IPS-20b (cell line): Measurements from ENCODE around the gene IGFBP1.

Source experiments
- H3K27ac ChIP-seq: one replicate; pipeline ENCODE4 v1.5.1; 2013; ENCODE audit warnings: low read length
- H3K27me3 ChIP-seq: 2 replicates; pipeline ENCODE4 v1.6.1; 2013; ENCODE audit warnings: mild to moderate bottlenecking, low read length, inconsistent platforms; ENCODE audit not compliant: insufficient read depth
- H3K36me3 ChIP-seq: 2 replicates; pipeline ENCODE4 v1.6.1; 2013; ENCODE audit warnings: low read depth, mild to moderate bottlenecking, inconsistent platforms, low read length, moderate library complexity; ENCODE audit not compliant: insufficient read depth
- H3K4me1 ChIP-seq: 2 replicates; pipeline ENCODE4 v1.6.1; 2013; ENCODE audit warnings: mild to moderate bottlenecking, control low read depth, inconsistent platforms, low read length, moderate library complexity; ENCODE audit not compliant: insufficient read depth
- H3K4me3 ChIP-seq: 2 replicates; pipeline ENCODE4 v1.5.1; 2013; ENCODE audit warnings: mild to moderate bottlenecking, low read length, inconsistent platforms
- H3K9ac ChIP-seq: 2 replicates; pipeline ENCODE4 v1.6.1; 2013; ENCODE audit warnings: low read depth, mild to moderate bottlenecking, inconsistent platforms, low read length, moderate library complexity
- H3K9me3 ChIP-seq: 2 replicates; pipeline ENCODE4 v1.6.1; 2013; ENCODE audit warnings: mild to moderate bottlenecking, low read depth, low read length, inconsistent platforms; ENCODE audit not compliant: insufficient read depth

IGFBP1 gene

DNA sequence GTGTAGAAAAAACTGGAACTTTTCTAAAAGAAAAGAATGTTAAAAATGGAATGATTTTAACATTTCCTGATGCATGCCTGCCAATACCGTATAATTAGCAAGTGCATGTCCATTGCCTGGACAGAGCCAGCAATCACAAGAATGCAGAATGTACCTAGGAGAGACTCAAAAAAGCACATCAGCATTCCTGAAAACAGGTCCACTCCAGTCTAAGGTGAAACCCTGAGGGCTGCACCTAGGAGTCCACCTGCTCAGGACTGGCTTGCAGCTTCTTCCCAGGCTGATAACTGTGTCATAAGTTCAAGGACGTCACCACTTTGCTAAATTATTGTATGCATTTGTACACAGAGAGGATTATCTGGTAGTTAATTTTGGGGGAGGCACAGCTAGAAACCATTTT is 20.8 kb upstream of the IGFBP1 start:
- Histone ChIP-seq H3K4me3 (no peak overlapping the region), H3K27me3 (no peaks in the 10 kb centered on the region), H3K27ac (no peak overlapping the region), H3K9ac (no peak overlapping the region), H3K36me3 (no peaks in the 10 kb centered on the region), H3K9me3 (no peaks in the 10 kb centered on the region), H3K4me1 (no peaks in the 10 kb centered on the region)

GRCh38 chr7:45869426-45869825 is 18.9 kb upstream of the IGFBP1 start:
- Histone ChIP-seq H3K4me1 (no peaks in the 10 kb centered on the region), H3K9ac (no peak overlapping the region), H3K36me3 (no peaks in the 10 kb centered on the region), H3K27ac (no peak overlapping the region), H3K27me3 (no peaks in the 10 kb centered on the region), H3K4me3 (no peak overlapping the region), H3K9me3 (no peaks in the 10 kb centered on the region)

DNA sequence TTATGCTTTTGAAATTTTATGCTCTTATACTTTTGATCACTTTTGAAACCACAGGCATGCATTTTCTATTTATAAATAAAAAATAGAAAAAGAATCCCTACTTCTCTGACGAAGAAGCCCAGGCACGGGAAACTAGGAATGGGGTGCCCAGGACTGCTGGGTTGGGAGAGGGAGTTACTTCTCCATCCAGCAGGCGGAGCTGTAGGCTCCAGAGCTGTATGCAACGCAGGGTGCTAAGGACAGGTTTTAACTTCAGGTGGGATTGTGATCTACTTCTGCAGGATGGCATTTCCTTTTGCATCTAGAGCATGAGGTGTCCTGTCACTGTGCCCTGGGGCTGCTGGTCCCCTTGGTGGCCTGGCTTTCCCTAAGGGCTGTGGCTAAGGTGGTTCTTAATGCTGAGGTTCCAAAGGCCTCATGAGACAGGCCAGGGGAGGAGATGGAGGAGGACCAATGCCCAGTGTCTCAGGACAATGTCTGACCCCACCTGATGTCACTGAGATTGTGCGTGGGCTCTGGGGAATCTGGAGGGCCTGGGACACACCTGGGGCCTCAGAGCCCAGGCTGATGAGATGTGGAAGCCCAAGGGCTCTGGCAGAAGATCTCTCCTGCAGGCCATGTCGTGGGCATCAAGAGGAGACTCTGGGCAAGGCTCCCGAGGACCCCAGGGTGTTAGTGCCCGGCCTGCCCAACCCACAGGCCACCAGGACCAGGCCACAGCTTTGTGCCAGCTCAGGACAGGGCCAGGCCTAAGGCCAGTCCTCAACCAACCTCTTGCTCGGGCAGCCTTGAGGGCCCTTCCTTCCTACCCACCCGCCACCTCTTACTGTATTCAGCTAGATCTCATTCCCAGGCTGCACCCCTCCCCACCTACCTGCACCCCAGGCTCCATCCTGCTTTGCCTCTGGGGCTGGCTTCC is 15.9 kb upstream of the IGFBP1 start:
- no peak overlapping the region for H3K27ac ChIP-seq
- H3K4me1 ChIP-seq, result no peaks in the 10 kb centered on the region
- H3K36me3 ChIP-seq, result no peaks in the 10 kb centered on the region

DNA sequence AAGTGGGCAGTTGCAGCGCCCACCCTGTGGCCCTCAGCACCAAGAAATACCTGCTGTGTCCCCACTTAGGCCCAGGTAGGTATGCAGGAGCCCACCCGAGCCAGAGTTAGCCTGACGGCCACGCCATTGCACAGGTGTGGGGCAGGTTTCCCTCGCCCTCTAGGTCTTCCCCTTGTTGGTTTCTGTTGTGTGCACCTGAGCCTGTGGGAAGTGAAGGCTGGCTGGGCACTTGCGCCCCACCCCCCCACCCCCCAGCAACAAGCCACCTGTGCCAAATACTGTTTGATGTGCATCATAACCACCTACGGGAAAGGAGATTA is 15.3 kb upstream of the IGFBP1 start, which contains the start of gene CCDC201:
TSS of gene CCDC201 (minus strand) at position 48 of the 320 bp plus-strand sequence. CDS start 75 bp downstream, outside the sequence.
- Histone ChIP-seq H3K36me3 (no peaks in the 10 kb centered on the region), H3K4me3 (no peak within 1 kb of the TSS), H3K27me3 (no peaks in the 10 kb centered on the region), H3K4me1 (no peaks in the 10 kb centered on the region), H3K9me3 (peaks cover 12% of the 10 kb centered on the region), H3K9ac (no peak within 1 kb of the TSS), H3K27ac (no peak within 1 kb of the TSS)

More for the DNA sequence above, 15.9 kb upstream of the IGFBP1 start:
- no peak overlapping the region for H3K9ac ChIP-seq
- no peak overlapping the region for H3K4me3 ChIP-seq
- H3K27me3 ChIP-seq, result no peaks in the 10 kb centered on the region
- H3K9me3 ChIP-seq, result peaks cover 6% of the 10 kb centered on the region

- Histone ChIP-seq H3K9ac (no peak overlapping the region), H3K4me1 (no peaks in the 10 kb centered on the region), H3K9me3 (peaks cover 16% of the 10 kb centered on the region), H3K4me3 (no peak overlapping the region), H3K27me3 (no peaks in the 10 kb centered on the region), H3K36me3 (no peaks in the 10 kb centered on the region), H3K27ac (no peak overlapping the region)
These were observed 14.9 kb upstream of the IGFBP1 start for GRCh38 chr7:45873355-45873754.

DNA sequence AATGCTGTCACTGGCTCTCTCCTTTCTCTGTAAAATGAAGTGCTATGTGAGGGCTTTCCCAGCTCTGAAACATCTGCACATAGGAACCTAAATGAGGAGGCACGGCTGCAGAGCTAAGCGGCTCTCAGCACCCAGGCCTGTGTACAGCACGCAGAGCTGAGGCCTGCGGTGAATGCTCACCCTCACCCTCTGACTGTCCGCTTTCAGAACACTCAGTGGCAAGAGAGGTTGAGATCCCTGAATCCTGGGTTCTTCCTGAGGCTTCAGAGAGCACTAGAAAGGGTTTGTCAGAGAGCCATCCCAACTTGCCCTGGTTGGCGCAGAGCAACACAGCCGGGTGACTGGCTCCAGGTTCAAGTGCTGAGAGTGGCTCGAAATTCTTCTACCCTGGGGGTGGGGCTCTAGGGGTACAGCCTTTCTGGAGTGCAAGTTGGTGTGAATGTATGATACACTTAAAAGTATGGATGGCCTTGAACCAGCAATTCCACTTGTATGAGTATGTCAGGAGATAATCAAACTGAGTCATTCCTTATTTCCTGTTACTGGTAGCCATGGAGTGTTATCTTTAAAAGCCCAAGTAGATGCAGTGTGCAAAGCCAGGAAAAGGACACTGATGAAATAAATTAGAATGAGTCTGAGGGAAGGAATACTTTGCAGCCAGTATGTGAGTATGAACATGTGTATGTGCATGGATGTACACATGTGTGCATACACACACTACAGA is 13.7 kb upstream of the IGFBP1 start:
- Histone ChIP-seq H3K4me3 (no peak overlapping the region), H3K9ac (no peak overlapping the region), H3K27me3 (no peaks in the 10 kb centered on the region), H3K9me3 (peaks cover 26% of the 10 kb centered on the region), H3K27ac (no peak overlapping the region), H3K4me1 (no peaks in the 10 kb centered on the region), H3K36me3 (no peaks in the 10 kb centered on the region)

- Histone ChIP-seq H3K27ac (no peak overlapping the region), H3K36me3 (no peaks in the 10 kb centered on the region), H3K9ac (no peak overlapping the region), H3K4me1 (no peaks in the 10 kb centered on the region), H3K4me3 (no peak overlapping the region), H3K9me3 (peaks cover 26% of the 10 kb centered on the region), H3K27me3 (no peaks in the 10 kb centered on the region)
These were observed 11.8 kb upstream of the IGFBP1 start for GRCh38 chr7:45876519-45876918.

GRCh38 chr7:45878457-45879144 is 9.7 kb upstream of the IGFBP1 start:
- no peaks in the 10 kb centered on the region for H3K36me3 ChIP-seq
- no peak overlapping the region for H3K4me3 ChIP-seq
- H3K27ac ChIP-seq, result no peak overlapping the region
- H3K9me3 ChIP-seq, result peaks cover 26% of the 10 kb centered on the region
- H3K9ac ChIP-seq, result no peak overlapping the region
- H3K27me3 ChIP-seq, result no peaks in the 10 kb centered on the region
- no peaks in the 10 kb centered on the region; the same call in 1 of the 2 replicates for H3K4me1 ChIP-seq

DNA sequence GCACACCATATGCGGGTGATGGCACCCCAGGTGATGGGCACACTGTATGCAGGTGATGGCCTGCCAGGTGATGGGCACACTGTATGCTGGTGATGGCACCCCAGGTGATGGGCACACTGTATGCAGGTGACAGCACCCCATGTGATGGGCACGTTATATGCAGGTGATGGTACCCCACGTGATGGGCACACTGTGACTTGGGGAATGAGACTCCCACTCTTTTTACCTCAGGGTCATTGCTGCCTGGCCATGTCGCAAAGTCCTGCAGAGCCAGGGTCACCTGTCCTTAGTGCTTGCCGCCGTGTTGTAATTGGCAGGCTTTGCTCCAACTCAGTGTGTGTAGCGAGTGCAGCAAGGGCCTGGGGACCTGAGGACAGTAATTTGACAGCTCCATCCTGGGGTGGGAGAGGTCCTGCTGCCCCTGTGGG is 7.8 kb upstream of the IGFBP1 start:
- no peak overlapping the region for H3K4me3 ChIP-seq
- peaks cover 26% of the 10 kb centered on the region for H3K9me3 ChIP-seq
- no peaks in the 10 kb centered on the region for H3K36me3 ChIP-seq
- no peaks in the 10 kb centered on the region; the same call in 1 of the 2 replicates for H3K4me1 ChIP-seq
- H3K9ac ChIP-seq, result no peak overlapping the region
- H3K27me3 ChIP-seq, result peaks cover 4% of the 10 kb centered on the region; the same call in 1 of the 2 replicates
- H3K27ac ChIP-seq, result no peak overlapping the region

GRCh38 chr7:45881280-45881758 is 7.0 kb upstream of the IGFBP1 start:
- H3K9ac ChIP-seq, result no peak overlapping the region
- peaks cover 6% of the 10 kb centered on the region for H3K27me3 ChIP-seq
- H3K4me1 ChIP-seq, result no peaks in the 10 kb centered on the region; the same call in 1 of the 2 replicates
- H3K27ac ChIP-seq, result no peak overlapping the region
- no peak overlapping the region for H3K4me3 ChIP-seq
- peaks cover 26% of the 10 kb centered on the region for H3K9me3 ChIP-seq
- H3K36me3 ChIP-seq, result no peaks in the 10 kb centered on the region

- no peak overlapping the region for H3K9ac ChIP-seq
- no peak overlapping the region for H3K27ac ChIP-seq
- H3K4me1 ChIP-seq, result no peaks in the 10 kb centered on the region; the same call in 1 of the 2 replicates
- H3K36me3 ChIP-seq, result no peaks in the 10 kb centered on the region
- H3K9me3 ChIP-seq, result peaks cover 25% of the 10 kb centered on the region
- H3K27me3 ChIP-seq, result peaks cover 11% of the 10 kb centered on the region
- no peak overlapping the region for H3K4me3 ChIP-seq
These were observed 6.4 kb upstream of the IGFBP1 start for GRCh38 chr7:45881759-45882464.
